Kidney (tissue), 14 donors: ENCODE data around the gene ERMN. TPM values are rescaled to one million over a fixed set of nuclear protein-coding genes. Genes with fewer than 3 reads are reported as not detected.
"Not testable (repeated sequence)": the region's sequence is repeated elsewhere in the genome, so short reads cannot be mapped to it uniquely, and the experiment has no call there.

Experiments
- DNase-seq, 5 donors: peaks; one replicate each; pipeline ENCODE4 v3.0.0-alpha.2; 2013 to 2020
- FAIRE-seq: peaks from 2 replicates; lab custom pipeline; 2012; peaks lifted over from hg19 to GRCh38; lab: Jason Lieb, UNC
- H3K27ac ChIP-seq, 2 donors: one replicate each; pipeline ENCODE4 v1.7.0; 2013; ENCODE audit warnings: low read depth in 2 of 2, low read length in 2 of 2, inconsistent platforms in 1 of 2
- H3K27me3 ChIP-seq: one replicate; pipeline ENCODE4 v1.7.1; 2013; ENCODE audit warnings: low read length, inconsistent platforms; ENCODE audit not compliant: control insufficient read depth, insufficient read depth
- H3K36me3 ChIP-seq, 3 donors: one replicate each; pipeline versions ENCODE4 v1.7.0 to v1.7.1; 2013; ENCODE audit warnings: low read length in 3 of 3, control low read depth in 1 of 3, inconsistent platforms in 1 of 3; ENCODE audit not compliant: insufficient read depth in 3 of 3, control insufficient read depth in 2 of 3
- H3K4me1 ChIP-seq, 3 donors: one replicate each; pipeline versions ENCODE4 v1.7.0 to v1.7.1; 2013; ENCODE audit warnings: low read length in 3 of 3, inconsistent platforms in 1 of 3, low read depth in 1 of 3; ENCODE audit not compliant: control insufficient read depth in 2 of 3, insufficient read depth in 2 of 3
- H3K4me3 ChIP-seq, 3 donors: one replicate each; pipeline versions ENCODE4 v1.7.0 to v1.8.1; 2013; ENCODE audit warnings: low read length in 3 of 3, control low read depth in 1 of 3, inconsistent platforms in 1 of 3
- H3K9ac ChIP-seq, 3 donors: one replicate each; pipeline versions ENCODE4 v1.7.0 to v1.7.1; 2013; ENCODE audit warnings: low read length in 3 of 3, control low read depth in 1 of 3, inconsistent platforms in 1 of 3
- H3K9me3 ChIP-seq, 3 donors: one replicate each; pipeline versions ENCODE4 v1.7.0 to v1.7.1; 2013; ENCODE audit warnings: low read length in 3 of 3, control low read depth in 1 of 3, inconsistent platforms in 1 of 3; ENCODE audit not compliant: control insufficient read depth in 2 of 3, insufficient read depth in 1 of 3
- CTCF ChIP-seq: IDR thresholded peaks from 3 replicates; pipeline ENCODE4 v1.5.1; 2012; ENCODE audit warnings: mild to moderate bottlenecking, moderate library complexity, borderline replicate concordance; ENCODE audit not compliant: insufficient read depth; ENCODE audit errors: extremely low read depth
- intact Hi-C: fragments of 100-400 bp; cut with DNase I; formaldehyde crosslinking; loops from one replicate; pipeline ENCODE4 v1.11.1; 2022
- polyA plus RNA-seq: library from polyadenylated mRNA; stranded (reverse); fragments of 350-450 nt; fragmentation: Illumina TruSeq; extraction: RNeasy Lipid Tissue Mini Kit (QIAGEN cat#74804); gene quantifications from one replicate; pipeline ENCODE4 v1.2.3, GENCODE V29; 2014; ENCODE audit warnings: low read depth, low replicate concordance; ENCODE audit not compliant: insufficient read depth
- total RNA-seq: library from RNA; stranded (reverse); fragmentation: NEBNext Ultra II Directional; extraction: Animal tissue kit (Norgen Biotek cat#: 25700); gene quantifications from one replicate; pipeline ENCODE4 v1.2.1, GENCODE V29; 2021
- donor health status: control.
- donor health status: control.
- donor health status: control.
- donor health status: control.
- donor health status: control.
- donor health status: DM: yes; HTN: yes; CAD: no.
- donor health status: Normal renal cell carcinoma (clear cell type).

ERMN gene
- total and polyA plus RNA-seq, 2 donors from 2014 or later = 0.11 to 1.6 TPM

- Histone ChIP-seq H3K9ac (no peak overlapping the region), H3K4me3 (no peak overlapping the region), H3K27ac (no peak overlapping the region), H3K4me1 (no peaks in the 10 kb centered on the region), H3K36me3 (no peaks in the 10 kb centered on the region), H3K27me3 (no peaks in the 10 kb centered on the region), H3K9me3 (no peaks in the 10 kb centered on the region)
- FAIRE-seq (no peak), DNase-seq (no peak)
- intact Hi-C loops = no loop called here
- no peak for TF ChIP-seq CTCF
These were observed 44.3 kb downstream of the ERMN start for GRCh38 chr2:157281316-157281715.

GRCh38 chr2:157279311-157279710 is 46.3 kb downstream of the ERMN start:
- intact Hi-C loops, DNase-seq, H3K9ac ChIP-seq, H3K9me3 ChIP-seq, H3K27me3 ChIP-seq, H3K36me3 ChIP-seq, H3K27ac ChIP-seq, H3K4me1 ChIP-seq, H3K4me3 ChIP-seq, FAIRE-seq: not testable (repeated sequence)

- Histone ChIP-seq H3K4me1 (no peaks in the 10 kb centered on the region), H3K36me3 (no peaks in the 10 kb centered on the region), H3K27ac (no peak overlapping the region), H3K9me3 (no peaks in the 10 kb centered on the region), H3K4me3 (no peak overlapping the region), H3K27me3 (no peaks in the 10 kb centered on the region), H3K9ac (no peak overlapping the region)
- no peak for TF ChIP-seq CTCF
- intact Hi-C loops = no loop called here
- FAIRE-seq (no peak), DNase-seq (no peak)
These were observed 53.9 kb downstream of the ERMN start for GRCh38 chr2:157271590-157272203.

DNA sequence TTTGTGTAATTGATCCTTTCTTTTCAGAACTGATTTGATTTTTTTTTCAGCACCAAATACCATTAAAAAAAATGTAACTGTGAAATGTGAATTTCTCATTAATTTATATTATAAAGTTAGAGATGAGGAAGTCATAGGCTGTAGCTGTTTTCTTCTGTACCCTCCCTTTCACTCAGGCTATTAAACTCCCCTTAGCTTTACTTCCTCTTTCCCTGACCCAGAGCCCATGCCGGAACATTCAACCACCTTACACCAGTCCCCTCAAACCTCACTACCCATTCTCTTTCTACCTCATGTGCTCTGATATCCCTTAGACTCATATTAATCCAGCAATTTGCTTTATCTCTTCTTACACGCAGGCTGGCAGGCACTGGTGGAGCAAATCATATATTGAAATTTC is 55.7 kb downstream of the ERMN start:
- Histone ChIP-seq H3K27ac (no peak overlapping the region), H3K9ac (no peak overlapping the region), H3K4me3 (no peak overlapping the region), H3K9me3 (no peaks in the 10 kb centered on the region), H3K4me1 (no peaks in the 10 kb centered on the region), H3K27me3 (no peaks in the 10 kb centered on the region), H3K36me3 (no peaks in the 10 kb centered on the region)
- intact Hi-C loops = no loop called here
- no peak for TF ChIP-seq CTCF
- DNase-seq = no peak
- no peak for FAIRE-seq
